Tibial nerve (tissue), 4 donors: ENCODE data around the gene PLEKHG4B. TPM values are rescaled to one million over a fixed set of nuclear protein-coding genes. Genes with fewer than 3 reads are reported as not detected.

ENCODE experiments used
- DNase-seq, 2 donors: peaks; one replicate each; pipeline ENCODE4 v3.0.0-alpha.2; 2019; ENCODE audit warnings: low spot score in 2 of 2
- H3K27ac ChIP-seq, 4 donors: fragments of 200-600 bp; sonication (generic) in 3 of 4; one replicate each; pipeline ENCODE4 v1.5.1; 2017 to 2019; ENCODE audit warnings: mild to moderate bottlenecking in 1 of 4
- H3K27me3 ChIP-seq, 2 donors: fragments of 200-600 bp; sonication (generic) in 1 of 2; one replicate each; pipeline versions ENCODE4 v1.5.1 to v1.6.0; 2017 to 2019
- H3K36me3 ChIP-seq, 3 donors: fragments of 200-600 bp; sonication (generic); one replicate each; pipeline ENCODE4 v1.5.1; 2018 to 2019
- H3K4me1 ChIP-seq, 4 donors: fragments of 200-600 bp; sonication (generic) in 3 of 4; one replicate each; pipeline ENCODE4 v1.5.1; 2017 to 2019
- H3K4me3 ChIP-seq, 4 donors: fragments of 200-600 bp; sonication (generic) in 3 of 4; one replicate each; pipeline ENCODE4 v1.5.1; 2017 to 2019; ENCODE audit warnings: mild to moderate bottlenecking in 1 of 4, moderate library complexity in 1 of 4
- H3K9me3 ChIP-seq, 4 donors: fragments of 200-600 bp; sonication (generic) in 3 of 4; one replicate each; pipeline ENCODE4 v1.5.1; 2017 to 2019
- EP300 ChIP-seq, 2 donors: sonication (generic); formaldehyde crosslinking; IDR thresholded peaks; one replicate each; pipeline ENCODE4 v1.6.1; 2017; ENCODE audit warnings: antibody characterized with exemption in 2 of 2, mild to moderate bottlenecking in 1 of 2
- POLR2A ChIP-seq, 2 donors: fragments of 450-650 bp; IDR thresholded peaks; one replicate each; pipeline ENCODE4 v1.6.1; 2017; ENCODE audit warnings: antibody characterized with exemption in 2 of 2, mild to moderate bottlenecking in 2 of 2, moderate library complexity in 2 of 2
- WGBS, 2 donors: methylation state at CpG; one replicate each; pipeline ENCODE4 v1.1.5; 2018; 5-methylcytosine and 5-hydroxymethylcytosine counted together
- total RNA-seq, 4 donors: library from RNA; depleted of rRNA; stranded (reverse); fragments of >200 nt; gene quantifications; one replicate each; pipeline ENCODE4 v1.1.0, GENCODE V29; 2016
- TF ChIP-seq, protein P1 (sequence below), 5 experiments: fragments of 200-600 bp in 3 of 5; fragments of 450-650 bp in 2 of 5; sonication (generic) in 3 of 5; IDR thresholded peaks; one replicate each; pipeline ENCODE4 v1.5.1; 2016 to 2019; ENCODE audit warnings: antibody characterized with exemption in 5 of 5, mild to moderate bottlenecking in 3 of 5, moderate library complexity in 2 of 5

The PLEKHG4B gene
- total RNA-seq, 4 donors from 2014 or later, result under 0.01 to 0.42 (median 0.26) TPM

GRCh38 chr5:204001-204400 lies 112.0 kb downstream of the PLEKHG4B start:
- H3K4me3 ChIP-seq, result no peak overlapping the region
- H3K27me3 ChIP-seq, result no peaks in the 10 kb centered on the region
- H3K9me3 ChIP-seq, result no peaks in the 10 kb centered on the region
- peaks cover 0 to 9% (median 0%) of the 10 kb centered on the region in 4 donors for H3K4me1 ChIP-seq
- H3K36me3 ChIP-seq, result peaks cover 0 to 65% (median 7%) of the 10 kb centered on the region in 3 donors
- TF ChIP-seq EP300 (IDR thresholded peaks at IDR 0.05) (no peak), POLR2A (IDR thresholded peaks at IDR 0.05) (no peak)
- TF ChIP-seq, protein P1, sequence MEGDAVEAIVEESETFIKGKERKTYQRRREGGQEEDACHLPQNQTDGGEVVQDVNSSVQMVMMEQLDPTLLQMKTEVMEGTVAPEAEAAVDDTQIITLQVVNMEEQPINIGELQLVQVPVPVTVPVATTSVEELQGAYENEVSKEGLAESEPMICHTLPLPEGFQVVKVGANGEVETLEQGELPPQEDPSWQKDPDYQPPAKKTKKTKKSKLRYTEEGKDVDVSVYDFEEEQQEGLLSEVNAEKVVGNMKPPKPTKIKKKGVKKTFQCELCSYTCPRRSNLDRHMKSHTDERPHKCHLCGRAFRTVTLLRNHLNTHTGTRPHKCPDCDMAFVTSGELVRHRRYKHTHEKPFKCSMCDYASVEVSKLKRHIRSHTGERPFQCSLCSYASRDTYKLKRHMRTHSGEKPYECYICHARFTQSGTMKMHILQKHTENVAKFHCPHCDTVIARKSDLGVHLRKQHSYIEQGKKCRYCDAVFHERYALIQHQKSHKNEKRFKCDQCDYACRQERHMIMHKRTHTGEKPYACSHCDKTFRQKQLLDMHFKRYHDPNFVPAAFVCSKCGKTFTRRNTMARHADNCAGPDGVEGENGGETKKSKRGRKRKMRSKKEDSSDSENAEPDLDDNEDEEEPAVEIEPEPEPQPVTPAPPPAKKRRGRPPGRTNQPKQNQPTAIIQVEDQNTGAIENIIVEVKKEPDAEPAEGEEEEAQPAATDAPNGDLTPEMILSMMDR (IDR thresholded peaks at IDR 0.05), result no peak
- no peak overlapping the region for H3K27ac ChIP-seq
- no peak for DNase-seq
- WGBS, 2 donors, result 92 to 94% methylated on average over 6 of the region's 6 CpGs

- peaks cover 0 to 9% (median 0%) of the 10 kb centered on the region in 4 donors for H3K4me1 ChIP-seq
- no peaks in the 10 kb centered on the region for H3K9me3 ChIP-seq
- TF ChIP-seq, protein P1 (IDR thresholded peaks at IDR 0.05), result no peak
- TF ChIP-seq EP300 (IDR thresholded peaks at IDR 0.05) (no peak), POLR2A (IDR thresholded peaks at IDR 0.05) (no peak)
- H3K27me3 ChIP-seq, result no peaks in the 10 kb centered on the region
- H3K4me3 ChIP-seq, result no peak overlapping the region
- no peak for DNase-seq
- H3K27ac ChIP-seq, result no peak overlapping the region
- H3K36me3 ChIP-seq, result peaks cover 0 to 60% (median 7%) of the 10 kb centered on the region in 3 donors
Measured at GRCh38 chr5:204462-204861, 112.5 kb downstream of the PLEKHG4B start.

DNA sequence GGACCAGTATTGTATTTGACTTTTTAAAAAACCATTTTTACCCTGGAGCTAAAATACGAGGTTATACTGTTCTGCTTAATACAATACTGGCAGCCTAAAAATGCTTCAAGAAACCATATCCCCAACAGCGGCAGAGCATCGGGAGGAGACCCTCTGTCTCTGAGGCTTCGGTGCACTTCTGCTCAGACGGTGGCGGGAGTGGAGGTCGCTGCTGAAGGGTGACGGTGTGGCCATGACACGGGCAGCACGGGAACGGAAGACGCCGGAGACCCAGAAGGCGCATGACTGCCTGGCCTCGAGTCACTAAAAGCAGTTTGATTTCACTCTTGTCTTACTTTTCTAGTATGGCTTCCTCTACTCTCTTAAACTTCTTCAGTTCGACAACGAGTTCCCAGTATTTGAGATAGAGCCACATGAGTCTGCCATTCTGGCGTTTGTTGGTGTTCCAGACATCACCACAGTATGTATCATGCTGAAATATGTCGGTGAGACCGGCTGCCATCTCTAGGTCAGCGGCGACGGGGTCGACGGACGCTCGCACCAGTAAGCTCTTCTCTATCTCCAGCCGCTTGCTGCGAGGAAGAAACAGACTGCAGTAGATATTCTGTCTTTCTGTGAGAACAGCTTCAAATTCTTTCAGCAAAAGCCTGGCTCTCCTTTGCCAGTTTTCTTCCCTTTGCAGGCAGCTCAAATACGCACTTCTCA lies 113.2 kb downstream of the PLEKHG4B start:
- Histone ChIP-seq H3K27ac (no peak overlapping the region), H3K4me3 (no peak overlapping the region), H3K27me3 (no peaks in the 10 kb centered on the region), H3K4me1 (peaks cover 0 to 9% (median 0%) of the 10 kb centered on the region in 4 donors), H3K36me3 (peaks cover 0 to 56% (median 7%) of the 10 kb centered on the region in 3 donors), H3K9me3 (no peaks in the 10 kb centered on the region)
- no peak for DNase-seq
- 95% methylated on average over 30 of the region's 30 CpGs for WGBS, 2 donors
- TF ChIP-seq EP300 (IDR thresholded peaks at IDR 0.05) (no peak), POLR2A (IDR thresholded peaks at IDR 0.05) (no peak)
- TF ChIP-seq, protein P1 (IDR thresholded peaks at IDR 0.05), result no peak

- H3K27ac ChIP-seq, result no peak overlapping the region
- H3K36me3 ChIP-seq, result peaks cover 0 to 53% (median 7%) of the 10 kb centered on the region in 3 donors
- TF ChIP-seq, protein P1 (IDR thresholded peaks at IDR 0.05), result no peak
- TF ChIP-seq EP300 (IDR thresholded peaks at IDR 0.05) (no peak), POLR2A (IDR thresholded peaks at IDR 0.05) (no peak)
- no peaks in the 10 kb centered on the region for H3K27me3 ChIP-seq
- no peak overlapping the region for H3K4me3 ChIP-seq
- 68 to 70% methylated on average over 11 of the region's 11 CpGs for WGBS, 2 donors
- DNase-seq, result no peak
- peaks cover 0 to 9% (median 0%) of the 10 kb centered on the region in 4 donors for H3K4me1 ChIP-seq
- no peaks in the 10 kb centered on the region for H3K9me3 ChIP-seq
Measured at GRCh38 chr5:206406-206805, 114.4 kb downstream of the PLEKHG4B start.

- TF ChIP-seq, protein P1 (IDR thresholded peaks at IDR 0.05), result no peak
- TF ChIP-seq POLR2A (IDR thresholded peaks at IDR 0.05) (no peak), EP300 (IDR thresholded peaks at IDR 0.05) (no peak)
- 83 to 85% methylated on average over 8 of the region's 8 CpGs for WGBS, 2 donors
- Histone ChIP-seq H3K9me3 (no peaks in the 10 kb centered on the region), H3K36me3 (peaks cover 0 to 53% (median 7%) of the 10 kb centered on the region in 3 donors), H3K27ac (no peak overlapping the region), H3K4me1 (peaks cover 0 to 9% (median 0%) of the 10 kb centered on the region in 4 donors), H3K4me3 (no peak overlapping the region), H3K27me3 (no peaks in the 10 kb centered on the region)
- no peak for DNase-seq
Measured at GRCh38 chr5:206927-207536, 115.1 kb downstream of the PLEKHG4B start.
